ENCODE results near the gene ODC1.
A peak's percentile ranks its signal among the peaks of the same experiment; 100 is the strongest.

Gene ODC1

GRCh38 chr2:10433264-10433946, 14.7 kb downstream of the ODC1 start:
- peak; percentile 31 for DNase-seq

DNA sequence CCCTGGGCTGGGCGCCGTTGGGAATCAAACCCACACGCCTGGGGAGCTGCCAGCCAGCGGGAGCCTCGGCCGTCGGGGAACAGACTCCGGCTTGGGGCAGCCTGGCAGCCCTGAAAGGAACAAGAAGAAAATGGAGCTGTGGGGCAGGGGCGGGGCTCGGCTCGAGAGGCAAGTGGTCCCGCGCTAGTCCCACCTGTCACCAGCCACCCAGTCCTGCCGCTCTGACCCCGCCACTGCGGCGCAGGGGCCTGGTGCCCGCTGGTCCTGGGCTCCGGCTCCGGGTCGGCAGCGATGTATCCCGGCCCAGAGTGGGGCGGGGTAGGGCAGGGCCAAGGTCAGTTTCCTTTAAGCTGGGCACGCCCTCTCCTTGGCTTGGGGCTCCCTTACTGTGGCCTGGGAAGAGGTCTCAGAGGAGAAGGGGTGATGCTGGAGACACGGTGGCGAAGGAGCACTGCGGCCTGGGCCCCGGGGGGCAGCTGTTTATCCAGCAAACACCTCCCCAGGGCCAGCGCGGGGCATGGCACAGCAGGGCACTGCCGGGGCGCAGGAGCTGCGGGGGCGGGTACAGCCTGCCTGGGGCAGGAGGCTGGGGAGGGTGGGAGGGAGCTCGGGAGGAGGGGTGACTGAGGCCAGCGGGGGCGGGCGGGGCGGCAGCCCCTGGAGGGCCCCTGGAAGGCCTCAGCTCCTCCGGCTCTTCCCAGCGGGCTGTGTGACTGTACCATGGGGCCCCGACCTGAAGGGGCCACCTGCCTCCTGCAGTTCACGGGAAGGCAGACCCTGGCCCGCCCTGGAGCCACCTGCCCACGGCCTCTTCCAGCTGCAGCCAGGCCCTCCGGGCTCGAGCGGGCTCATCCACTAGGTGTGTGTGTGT, 15.6 kb downstream of the ODC1 start:
- peak; percentile 63 for DNase-seq

GRCh38 chr2:10431797-10432196, 16.3 kb downstream of the ODC1 start:
- no peak for DNase-seq

DNA sequence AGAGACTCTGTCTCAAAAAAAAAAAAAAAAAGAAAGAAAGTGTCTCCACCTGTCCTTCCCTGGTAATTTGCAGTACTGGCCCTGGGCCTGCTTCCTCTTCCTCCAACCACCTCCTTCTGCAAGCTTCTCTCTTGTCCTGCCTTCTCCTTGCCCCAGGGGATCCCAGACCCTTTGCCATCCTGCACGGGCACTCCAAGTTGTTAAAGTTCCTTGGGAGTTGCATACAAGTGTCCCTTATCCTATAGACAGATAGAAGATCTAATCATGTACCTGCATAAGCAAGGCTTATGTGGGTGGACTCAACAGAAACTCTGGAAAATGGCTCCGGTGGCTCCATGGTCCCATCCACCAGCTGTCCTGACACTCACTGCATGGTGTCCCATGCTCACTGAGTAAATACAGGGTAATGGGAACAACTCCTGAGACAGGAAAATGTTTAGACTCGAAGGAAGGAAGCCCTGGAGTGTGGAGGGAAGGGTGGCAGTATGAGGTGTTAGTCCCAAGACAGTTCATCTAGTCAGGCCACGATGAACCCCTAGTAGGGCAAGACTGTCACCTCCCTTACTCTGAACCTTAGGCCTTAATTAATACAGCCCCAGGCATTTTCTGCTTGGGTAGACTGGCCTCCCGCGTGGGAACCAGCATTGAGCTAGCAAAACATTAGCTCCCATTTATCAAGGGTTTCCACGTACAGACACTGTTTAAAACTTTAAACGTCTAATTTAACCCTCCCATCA, 17.1 kb downstream of the ODC1 start:
- DNase-seq = no peak

- DNase-seq = no peak
These were observed 19.2 kb downstream of the ODC1 start for GRCh38 chr2:10428924-10429323.

DNA sequence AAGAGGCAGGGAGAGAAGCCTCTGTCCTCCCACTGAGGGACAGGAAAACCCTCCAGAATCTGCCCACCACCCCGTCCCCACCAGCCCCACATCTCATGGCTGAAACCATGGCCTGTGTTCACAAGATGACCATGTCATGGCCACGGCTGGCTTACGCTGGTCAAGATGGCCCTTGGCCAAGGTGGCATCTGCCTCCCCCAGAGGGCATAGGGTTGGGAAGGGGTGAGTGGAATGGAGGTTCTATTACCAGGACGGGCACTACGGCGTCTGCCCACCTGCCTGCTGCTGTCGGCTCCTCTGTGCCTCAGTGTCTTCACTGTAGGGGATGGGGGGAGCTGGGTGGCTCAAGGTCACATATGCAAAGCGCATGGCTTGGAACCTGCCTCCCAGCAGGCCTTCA, 19.8 kb downstream of the ODC1 start:
- no peak for DNase-seq

DNA sequence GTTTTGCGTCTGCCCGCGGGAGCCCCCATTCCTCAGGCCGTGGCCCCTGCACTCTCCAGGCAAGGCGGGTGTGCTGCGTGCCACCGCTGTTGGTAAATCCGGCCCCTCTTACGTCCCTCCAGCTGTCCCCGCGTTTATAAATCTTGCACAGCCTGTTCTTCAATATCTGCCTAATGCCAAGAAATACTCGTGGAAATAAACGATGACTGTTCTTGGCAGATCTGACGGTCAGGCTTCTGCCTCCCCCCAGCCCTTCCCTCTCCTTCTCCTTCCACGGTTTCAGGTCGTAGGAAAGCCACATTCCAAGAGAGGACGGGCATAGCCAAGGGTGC, 20.5 kb downstream of the ODC1 start:
- no peak for DNase-seq

DNA sequence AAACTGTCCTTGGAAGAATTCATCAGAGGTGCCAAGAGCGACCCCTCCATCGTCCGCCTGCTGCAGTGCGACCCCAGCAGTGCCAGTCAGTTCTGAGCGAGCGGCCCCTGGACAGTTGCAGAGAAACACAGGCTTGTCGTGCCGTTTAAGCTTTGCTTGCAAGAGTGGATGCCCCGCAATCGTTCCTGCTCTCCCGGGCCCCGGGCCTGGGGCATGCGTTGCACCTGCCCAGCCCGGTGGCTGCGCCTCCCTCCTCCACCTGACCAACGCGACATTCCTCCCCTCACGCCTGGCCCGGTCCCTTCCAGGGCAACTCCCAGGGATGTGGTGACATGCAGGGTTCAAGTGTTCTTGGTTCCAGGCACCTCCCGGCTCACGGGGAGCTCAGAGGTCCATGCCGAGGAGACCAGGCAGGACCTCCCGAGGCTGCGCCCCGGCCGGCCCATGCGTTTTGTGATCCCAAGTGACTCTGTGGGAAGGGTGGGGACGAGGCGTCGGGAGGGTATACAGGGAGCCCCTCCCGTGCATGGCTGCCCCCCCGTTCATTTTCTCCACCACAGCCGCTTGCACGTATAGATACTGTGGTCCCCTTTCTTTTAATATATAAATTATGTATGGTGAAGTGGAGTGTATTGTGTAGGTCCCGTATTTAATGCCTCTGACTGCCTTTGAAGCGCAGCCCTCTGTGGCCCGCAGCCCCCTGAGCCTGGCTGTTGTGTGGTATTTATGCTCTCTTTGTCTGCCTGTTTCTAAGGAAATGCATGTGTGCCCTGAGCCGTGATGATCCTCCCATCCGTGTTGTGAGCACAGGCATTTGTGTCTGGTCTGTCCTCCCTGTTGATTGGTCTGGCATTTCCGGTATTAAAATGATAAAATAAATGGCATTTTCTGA, 21.2 kb downstream of the ODC1 start:
- DNase-seq = no peak

GRCh38 chr2:10425699-10426098, 22.4 kb downstream of the ODC1 start:
- no peak for DNase-seq

DNA sequence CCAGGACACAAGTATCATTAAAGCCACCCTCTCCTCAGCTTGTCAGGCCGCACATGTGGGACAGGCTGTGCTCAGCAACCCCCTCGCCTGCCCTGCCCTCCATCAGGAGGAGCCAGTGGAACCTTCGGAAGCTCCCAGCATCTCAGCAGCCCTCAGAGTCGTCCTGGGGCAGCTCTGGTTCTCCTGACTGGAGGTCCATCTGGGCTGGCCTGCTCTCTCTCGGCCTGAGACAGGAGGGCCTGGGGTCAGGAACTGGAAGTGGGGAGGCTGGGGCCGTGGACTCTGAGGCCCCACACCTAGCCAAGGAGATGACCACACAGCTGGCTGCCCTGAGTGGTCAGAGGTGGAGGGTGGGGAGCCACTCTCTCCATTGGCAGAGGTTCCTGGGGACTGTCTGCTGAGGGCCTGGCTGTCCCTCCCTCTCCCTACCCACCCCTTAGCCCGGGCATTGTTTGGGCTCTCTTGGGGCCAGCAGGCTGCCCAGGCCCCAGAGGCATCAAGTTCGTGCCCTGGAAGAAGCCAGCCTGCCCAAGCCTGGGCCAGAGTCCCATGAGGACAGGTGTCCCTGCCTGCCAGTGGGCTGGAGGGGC, 23.1 kb downstream of the ODC1 start:
- no peak for DNase-seq

- DNase-seq = no peak
These were observed 24.1 kb downstream of the ODC1 start for GRCh38 chr2:10424051-10424450.

DNA sequence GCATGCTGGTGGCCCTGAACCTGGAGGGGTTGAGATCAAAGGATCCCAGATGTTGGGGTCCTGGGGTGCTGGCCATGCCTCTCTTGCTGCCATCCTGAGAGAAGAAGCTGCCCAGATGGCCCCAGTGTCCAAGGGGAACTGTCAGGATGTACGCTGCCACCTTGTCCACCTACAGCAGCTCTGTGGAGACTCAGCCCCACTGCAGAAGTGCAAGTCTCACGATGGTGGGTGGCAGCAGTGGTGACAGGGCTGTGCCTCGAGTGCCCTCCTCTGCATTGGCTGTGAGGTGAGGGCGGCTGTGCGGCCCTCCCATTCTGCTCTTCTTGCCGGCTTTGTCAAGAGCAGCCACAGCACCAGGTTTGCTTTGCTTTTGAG, 24.7 kb downstream of the ODC1 start:
- no peak for DNase-seq

- DNase-seq = no peak
These were observed 25.3 kb downstream of the ODC1 start for GRCh38 chr2:10422732-10423399.

- DNase-seq = no peak
These were observed 25.9 kb downstream of the ODC1 start for GRCh38 chr2:10422251-10422650.

- no peak for DNase-seq
These were observed 28.4 kb downstream of the ODC1 start for GRCh38 chr2:10419553-10420257.

DNA sequence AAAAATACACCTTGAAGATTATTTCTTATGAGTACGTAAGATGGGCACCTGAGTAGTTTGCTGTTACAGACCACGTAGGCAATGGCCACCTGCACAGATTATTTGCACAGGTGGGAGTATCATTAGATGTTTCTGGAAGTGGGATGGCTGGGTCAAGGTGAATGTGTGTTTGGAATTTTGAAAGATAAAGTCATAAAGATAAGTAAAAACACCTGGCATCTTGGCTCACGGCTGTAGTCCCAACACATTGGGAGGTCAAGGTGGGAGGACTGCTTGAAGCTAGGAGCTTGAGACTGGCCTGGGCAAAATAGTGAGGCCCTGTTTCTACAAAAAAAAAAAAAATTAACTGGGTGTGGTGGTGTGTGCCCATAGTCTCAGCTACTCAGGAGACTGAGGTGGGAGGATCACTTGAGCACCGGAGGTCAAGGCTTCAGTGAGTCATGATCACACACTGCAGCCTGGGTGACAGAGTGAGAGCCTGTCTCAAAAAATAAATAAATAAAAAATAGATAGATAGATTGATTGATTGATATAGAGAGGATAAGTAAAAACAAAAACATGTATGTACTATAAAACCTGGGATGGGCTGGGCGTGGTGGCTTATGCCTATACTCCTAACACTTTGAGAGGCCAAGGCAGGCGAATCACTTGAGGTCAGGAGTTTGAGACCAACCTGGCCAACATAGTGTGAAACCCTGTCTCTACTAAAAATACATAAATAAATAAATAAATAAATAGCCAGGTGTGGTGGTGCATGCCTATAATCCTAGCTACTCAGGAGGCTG, 30.4 kb downstream of the ODC1 start:
- no peak for DNase-seq

DNA sequence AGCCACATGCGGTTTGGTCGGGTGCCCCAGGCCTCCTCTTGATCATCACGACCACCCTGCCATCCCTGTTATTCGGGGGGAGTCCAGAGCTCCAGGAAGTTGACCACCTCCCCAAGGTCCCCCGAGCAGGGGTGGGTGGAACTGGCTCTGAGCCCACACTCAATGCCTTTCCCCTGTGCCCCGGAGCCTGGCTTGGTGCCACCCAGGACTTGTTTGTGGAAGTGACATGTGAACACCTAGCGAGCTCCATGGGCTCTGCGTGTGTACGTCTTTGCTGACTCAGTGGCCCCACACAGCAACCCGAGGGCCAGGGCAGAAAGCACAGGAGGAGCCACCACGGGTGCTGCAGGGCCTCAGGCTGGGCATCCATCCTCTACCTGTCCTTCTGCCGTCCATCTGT, 32.5 kb downstream of the ODC1 start:
- no peak for DNase-seq

DNA sequence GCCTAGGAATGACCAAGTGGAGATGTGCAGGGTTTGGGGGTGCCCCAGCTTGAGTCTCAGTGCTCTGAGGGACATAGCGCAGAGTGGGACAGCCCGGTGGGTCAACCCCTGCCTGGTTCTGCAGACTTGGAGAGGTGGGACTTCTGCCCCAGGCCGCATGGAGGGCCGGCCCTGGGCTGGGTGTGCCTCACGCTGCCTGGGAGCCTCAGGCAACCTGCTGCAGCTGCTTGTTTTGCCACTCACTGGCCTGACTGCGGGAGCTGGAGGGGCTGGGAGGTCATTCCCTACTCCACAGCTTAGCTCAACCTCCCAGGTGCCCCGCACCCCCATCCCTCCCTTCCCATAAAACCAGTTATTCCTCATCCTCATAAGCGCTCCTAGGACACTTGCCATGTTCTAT, 33.1 kb downstream of the ODC1 start:
- peak; percentile 16 for DNase-seq

DNA sequence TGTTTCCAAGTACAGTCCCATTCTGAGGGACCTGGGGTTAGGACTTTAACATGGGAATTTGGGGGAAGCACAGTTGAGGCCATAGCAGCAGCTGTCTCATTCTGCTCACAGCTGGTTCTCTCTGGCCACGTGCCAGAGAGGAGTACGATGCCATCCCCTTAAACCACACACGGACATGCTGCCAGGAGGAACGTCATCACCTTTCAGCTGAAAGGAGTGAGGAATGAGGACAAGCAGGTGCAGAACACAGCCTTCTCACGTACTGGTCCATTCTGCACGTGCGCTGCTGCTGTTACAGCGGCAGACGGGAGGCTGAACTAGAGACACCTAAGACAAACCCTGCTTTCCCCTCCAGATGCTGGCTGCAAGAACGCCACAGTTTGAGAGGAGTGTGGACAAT, 33.5 kb downstream of the ODC1 start:
- peak; percentile 80 for DNase-seq

DNA sequence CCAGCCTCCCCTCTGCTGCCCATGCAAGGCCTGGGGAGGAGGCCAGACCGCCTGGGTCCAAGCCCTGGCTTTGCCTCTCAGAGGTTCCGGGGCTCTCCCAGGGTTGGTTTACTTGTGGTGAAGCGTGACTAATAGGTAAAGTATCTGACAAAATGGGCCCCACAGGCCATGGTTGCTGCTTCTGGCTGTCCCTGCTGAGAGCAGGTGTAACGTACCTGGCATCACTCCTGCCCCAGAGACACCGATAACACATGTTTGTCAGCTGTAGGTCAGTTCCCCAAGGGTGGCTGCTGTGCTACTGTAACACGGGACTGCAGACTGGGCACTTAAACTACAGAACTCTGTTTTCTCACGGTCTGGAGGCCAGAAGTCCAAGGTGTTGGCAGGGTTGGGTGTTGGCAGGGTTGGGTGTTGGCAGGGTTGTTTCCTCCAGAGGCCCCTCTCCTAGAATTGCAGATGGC, 34.1 kb downstream of the ODC1 start:
- peak; percentile 63 for DNase-seq
